CD14-positive monocyte (primary cell): ENCODE data around the gene PLEKHA7. TPM values are rescaled to one million over a fixed set of nuclear protein-coding genes. Genes with fewer than 3 reads are reported as not detected.

Experiments used
- DNase-seq, 3 donors: peaks; one replicate each; pipeline ENCODE4 v3.0.0-alpha.2; 2011 to 2022
- H2AFZ ChIP-seq: 2 replicates; pipeline ENCODE4 v1.6.0; 2012; ENCODE audit warnings: mild to moderate bottlenecking, low read depth, low read length, inconsistent platforms; ENCODE audit not compliant: insufficient read depth, poor library complexity, severe bottlenecking
- H3K27ac ChIP-seq, 2 donors: 1 replicate in 1 of 2; 2 replicates in 1 of 2; pipeline ENCODE4 v1.5.1; 2012 to 2013; ENCODE audit warnings: low read length in 2 of 2, control low read depth in 1 of 2, inconsistent platforms in 1 of 2, low read depth in 1 of 2, mild to moderate bottlenecking in 1 of 2
- H3K27me3 ChIP-seq, 2 donors: one replicate each; pipeline versions ENCODE4 v1.6.0 to v1.6.1; 2011 to 2013; ENCODE audit warnings: low read length in 2 of 2; ENCODE audit not compliant: control insufficient read depth in 2 of 2, insufficient read depth in 2 of 2
- H3K36me3 ChIP-seq, 2 donors: replicated peaks in 1 of 2; 1 replicate in 1 of 2; 2 replicates in 1 of 2; pipeline versions ENCODE4 v1.5.1 to v1.6.1; 2012 to 2013; ENCODE audit warnings: low read length in 2 of 2, control low read depth in 1 of 2, inconsistent platforms in 1 of 2, mild to moderate bottlenecking in 1 of 2; ENCODE audit not compliant: insufficient read depth in 2 of 2, control insufficient read depth in 1 of 2
- H3K4me1 ChIP-seq, 2 donors: 1 replicate in 1 of 2; 2 replicates in 1 of 2; pipeline versions ENCODE4 v1.5.1 to v1.6.1; 2012 to 2013; ENCODE audit warnings: low read length in 2 of 2, control low read depth in 1 of 2, inconsistent platforms in 1 of 2, mild to moderate bottlenecking in 1 of 2, moderate library complexity in 1 of 2; ENCODE audit not compliant: insufficient read depth in 2 of 2, control insufficient read depth in 1 of 2
- H3K4me2 ChIP-seq: replicated peaks from 2 replicates; pipeline ENCODE3; 2012; ENCODE audit warnings: low read length, moderate library complexity, mild to moderate bottlenecking; ENCODE audit not compliant: poor library complexity, severe bottlenecking; ENCODE audit errors: extremely low read depth
- H3K4me3 ChIP-seq, 3 experiments: fragments of 200-600 bp in 1 of 3; sonication (generic) in 1 of 3; replicated peaks in 1 of 3; 1 replicate in 2 of 3; 2 replicates in 1 of 3; pipeline ENCODE4 v1.5.1; 2011 to 2013; ENCODE audit warnings: low read length in 3 of 3, mild to moderate bottlenecking in 3 of 3, control low read depth in 2 of 3, low read depth in 2 of 3, inconsistent platforms in 1 of 3, moderate library complexity in 1 of 3
- H3K79me2 ChIP-seq: 2 replicates; pipeline ENCODE4 v1.6.0; 2012; ENCODE audit warnings: mild to moderate bottlenecking, control low read depth, inconsistent platforms, low read length, moderate library complexity; ENCODE audit not compliant: insufficient read depth
- H3K9ac ChIP-seq: 2 replicates; pipeline ENCODE4 v1.6.0; 2017; ENCODE audit warnings: low read length, mild to moderate bottlenecking; ENCODE audit not compliant: insufficient read depth, poor library complexity, severe bottlenecking
- H3K9me3 ChIP-seq, 2 donors: replicated peaks in 1 of 2; 1 replicate in 1 of 2; 2 replicates in 1 of 2; pipeline versions ENCODE4 v1.5.1 to v1.6.1; 2012 to 2013; ENCODE audit warnings: low read length in 2 of 2, control low read depth in 1 of 2; ENCODE audit not compliant: control insufficient read depth in 1 of 2, insufficient read depth in 1 of 2
- H4K20me1 ChIP-seq: 2 replicates; pipeline ENCODE4 v1.6.0; 2012; ENCODE audit warnings: mild to moderate bottlenecking, low read length, control low read depth, moderate library complexity; ENCODE audit not compliant: insufficient read depth
- H3K27ac Mint-ChIP-seq, 7 donors: one replicate each; pipeline ENCODE4 v1.8.0; 2020; ENCODE audit warnings: mild to moderate bottlenecking in 7 of 7, mixed read lengths in 7 of 7, moderate library complexity in 6 of 7, inconsistent platforms in 2 of 7
- H3K27me3 Mint-ChIP-seq, 3 donors: one replicate each; pipeline ENCODE4 v1.8.0; 2021 to 2022; ENCODE audit warnings: low read depth in 3 of 3, mild to moderate bottlenecking in 3 of 3, mixed read lengths in 3 of 3, moderate library complexity in 3 of 3, inconsistent platforms in 1 of 3
- H3K36me3 Mint-ChIP-seq, 2 donors: one replicate each; pipeline ENCODE4 v1.8.0; 2020; ENCODE audit warnings: mixed read lengths in 2 of 2, inconsistent platforms in 1 of 2, mild to moderate bottlenecking in 1 of 2
- H3K4me1 Mint-ChIP-seq: one replicate; pipeline ENCODE4 v1.8.0; 2020; ENCODE audit warnings: mild to moderate bottlenecking, mixed read lengths
- H3K4me3 Mint-ChIP-seq, 2 donors: one replicate each; pipeline ENCODE4 v1.8.0; 2020; ENCODE audit warnings: mild to moderate bottlenecking in 2 of 2, mixed read lengths in 2 of 2, moderate library complexity in 1 of 2
- H3K9me3 Mint-ChIP-seq, 7 donors: one replicate each; pipeline ENCODE4 v1.8.0; 2020 to 2022; ENCODE audit warnings: mixed read lengths in 7 of 7, mild to moderate bottlenecking in 6 of 7, moderate library complexity in 6 of 7, inconsistent platforms in 2 of 7
- WGBS: methylation state at CpG from one replicate; pipeline ENCODE4 v1.1.5; 2013; ENCODE audit warnings: missing lambda C conversion rate; ENCODE audit not compliant: insufficient coverage; 5-methylcytosine and 5-hydroxymethylcytosine counted together
- intact Hi-C, 2 donors: fragments of 100-400 bp; cut with micrococcal nuclease; formaldehyde crosslinking; loops; one replicate each; pipeline versions ENCODE4 v1.15.0 to v1.15.1; 2023
- polyA plus RNA-seq, 3 donors: library from polyadenylated mRNA; depleted of rRNA in 1 of 3; unstranded in 2 of 3; stranded (reverse) in 1 of 3; fragments of 300-500 nt in 2 of 3; fragments of >200 nt in 1 of 3; fragmentation: Illumina TruSeq in 2 of 3; gene quantifications; 1 replicate in 2 of 3; 2 replicates in 1 of 3; pipeline ENCODE4 v1.2.3, GENCODE V29; 2012 to 2021
- TF ChIP-seq, protein P1 (sequence below): fragments of 200-600 bp; IDR thresholded peaks from one replicate; pipeline ENCODE4 v1.8.0; 2022; ENCODE audit warnings: antibody characterized with exemption, mild to moderate bottlenecking

PLEKHA7 gene
- polyA plus RNA-seq, 3 donors: 0.05 to 0.92 (median 0.22) TPM

GRCh38 chr11:16959602-16960001 is 54.6 kb downstream of the PLEKHA7 start:
- TF ChIP-seq, protein P1, sequence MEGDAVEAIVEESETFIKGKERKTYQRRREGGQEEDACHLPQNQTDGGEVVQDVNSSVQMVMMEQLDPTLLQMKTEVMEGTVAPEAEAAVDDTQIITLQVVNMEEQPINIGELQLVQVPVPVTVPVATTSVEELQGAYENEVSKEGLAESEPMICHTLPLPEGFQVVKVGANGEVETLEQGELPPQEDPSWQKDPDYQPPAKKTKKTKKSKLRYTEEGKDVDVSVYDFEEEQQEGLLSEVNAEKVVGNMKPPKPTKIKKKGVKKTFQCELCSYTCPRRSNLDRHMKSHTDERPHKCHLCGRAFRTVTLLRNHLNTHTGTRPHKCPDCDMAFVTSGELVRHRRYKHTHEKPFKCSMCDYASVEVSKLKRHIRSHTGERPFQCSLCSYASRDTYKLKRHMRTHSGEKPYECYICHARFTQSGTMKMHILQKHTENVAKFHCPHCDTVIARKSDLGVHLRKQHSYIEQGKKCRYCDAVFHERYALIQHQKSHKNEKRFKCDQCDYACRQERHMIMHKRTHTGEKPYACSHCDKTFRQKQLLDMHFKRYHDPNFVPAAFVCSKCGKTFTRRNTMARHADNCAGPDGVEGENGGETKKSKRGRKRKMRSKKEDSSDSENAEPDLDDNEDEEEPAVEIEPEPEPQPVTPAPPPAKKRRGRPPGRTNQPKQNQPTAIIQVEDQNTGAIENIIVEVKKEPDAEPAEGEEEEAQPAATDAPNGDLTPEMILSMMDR: no peak
- Mint-ChIP-seq H3K4me3 (no peak overlapping the region), H3K27me3 (peaks cover 0 to 5% (median 1%) of the 10 kb centered on the region in 3 donors), H3K36me3 (no peaks in the 10 kb centered on the region), H3K27ac (no peak overlapping the region), H3K9me3 (no peaks in the 10 kb centered on the region), H3K4me1 (no peaks in the 10 kb centered on the region)
- Histone ChIP-seq H3K4me2 (no peak overlapping the region), H3K9ac (no peak overlapping the region), H3K9me3 (no peaks in the 10 kb centered on the region), H2AFZ (no peak overlapping the region), H3K79me2 (no peaks in the 10 kb centered on the region), H3K4me1 (no peaks in the 10 kb centered on the region), H3K27ac (no peak overlapping the region), H3K36me3 (no peaks in the 10 kb centered on the region), H4K20me1 (no peaks in the 10 kb centered on the region), H3K4me3 (no peak overlapping the region), H3K27me3 (no peaks in the 10 kb centered on the region)
- intact Hi-C loops: no loop called here
- DNase-seq: no peak
- 96% methylated on average over 4 of the region's 4 CpGs for WGBS

- no peaks in the 10 kb centered on the region for H4K20me1 ChIP-seq
- H3K27ac Mint-ChIP-seq: no peak overlapping the region
- no peak overlapping the region for H3K4me3 Mint-ChIP-seq
- peaks cover 0 to 5% (median 1%) of the 10 kb centered on the region in 3 donors for H3K27me3 Mint-ChIP-seq
- no peak overlapping the region for H3K4me3 ChIP-seq
- H3K9me3 ChIP-seq: no peaks in the 10 kb centered on the region
- no peaks in the 10 kb centered on the region for H3K4me1 Mint-ChIP-seq
- no peaks in the 10 kb centered on the region for H3K36me3 Mint-ChIP-seq
- H3K27ac ChIP-seq: no peak overlapping the region
- H3K79me2 ChIP-seq: no peaks in the 10 kb centered on the region
- TF ChIP-seq, protein P1: no peak
- H3K4me1 ChIP-seq: no peaks in the 10 kb centered on the region
- H3K9me3 Mint-ChIP-seq: no peaks in the 10 kb centered on the region
- H2AFZ ChIP-seq: no peak overlapping the region
- H3K4me2 ChIP-seq: no peak overlapping the region
- no peaks in the 10 kb centered on the region for H3K36me3 ChIP-seq
- H3K9ac ChIP-seq: no peak overlapping the region
- DNase-seq: no peak
- no CpG with 5 or more reads among the region's 5 CpGs for WGBS
- intact Hi-C loops: no loop called here
- H3K27me3 ChIP-seq: no peaks in the 10 kb centered on the region
Measured at GRCh38 chr11:16958833-16959232, 55.4 kb downstream of the PLEKHA7 start.
